K562 (cell line): ENCODE data around the gene HK1. TPM values are rescaled to one million over a fixed set of nuclear protein-coding genes. Genes with fewer than 3 reads are reported as not detected.

Experiments used
- ATAC-seq: fragments of 200-7000 bp; cut with Tn5 transposase; 3 replicates; pipeline ENCODE4 v1.9.1; 2020; ENCODE audit warnings: moderate library complexity
- BruUV-seq: library from RNA; stranded (reverse); fragments of 400-500 nt; replicated peaks from 2 replicates; lab custom pipeline; 2021; lab: Mats Ljungman, UMichigan
- CTCF ChIA-PET: fragments of 300-600 bp; formaldehyde crosslinking; extraction: SDS; loops from one replicate; lab custom pipeline; 2021; ENCODE audit warnings: low intra/inter-chr PET ratio; lab: Yijun Ruan, JAX
- POLR2A ChIA-PET: fragments of 300-600, 350-650 bp; sonication (Branson Sonifier 250); formaldehyde crosslinking; extraction: SDS; loops from one replicate; lab custom pipeline; 2021; ENCODE audit warnings: antibody characterized with exemption, inconsistent platforms; lab: Yijun Ruan, JAX
- DNase-seq, 4 experiments: peaks; one replicate each; pipeline versions ENCODE4 v3.0.0 to v3.0.0-alpha.2; 2011 to 2018; ENCODE audit warnings: low spot score in 3 of 4, mixed read lengths in 3 of 4; ENCODE audit errors: extremely low read depth in 1 of 4
- FAIRE-seq: peaks from 2 replicates; lab custom pipeline; 2011; peaks lifted over from hg19 to GRCh38; lab: Jason Lieb, UNC
- H2AFZ ChIP-seq: 2 replicates; pipeline ENCODE4 v1.6.0; 2011; ENCODE audit warnings: low read depth, low read length, control low read depth, inconsistent platforms
- H3K27ac ChIP-seq: fragments of 200-600 bp; 3 replicates; pipeline ENCODE4 v1.8.0; 2011; ENCODE audit warnings: low read depth, mild to moderate bottlenecking, control low read depth, inconsistent platforms, low read length, moderate library complexity, mixed read lengths; ENCODE audit errors: extremely low read depth
- H3K27me3 ChIP-seq, 2 experiments: fragments of 300-600 bp in 1 of 2; 2 replicates in 1 of 2; 3 replicates in 1 of 2; pipeline versions ENCODE4 v1.6.0 to v1.8.0; 2011; ENCODE audit warnings: inconsistent platforms in 2 of 2, low read length in 2 of 2, mild to moderate bottlenecking in 1 of 2, mixed read lengths in 1 of 2, moderate library complexity in 1 of 2; ENCODE audit not compliant: control insufficient read depth in 2 of 2, insufficient read depth in 2 of 2
- H3K36me3 ChIP-seq: fragments of 300-600 bp; 3 replicates; pipeline ENCODE4 v1.8.0; 2011; ENCODE audit warnings: mild to moderate bottlenecking, low read length, inconsistent platforms; ENCODE audit not compliant: control insufficient read depth, insufficient read depth
- H3K4me1 ChIP-seq, 2 experiments: fragments of 200-600 bp in 1 of 2; replicated peaks in 1 of 2; 2 replicates in 1 of 2; 3 replicates in 1 of 2; pipeline versions ENCODE4 v1.5.1 to v1.8.0; 2011; ENCODE audit warnings: inconsistent platforms in 2 of 2, low read length in 2 of 2, mild to moderate bottlenecking in 1 of 2, mixed read lengths in 1 of 2, moderate library complexity in 1 of 2; ENCODE audit not compliant: control insufficient read depth in 2 of 2, insufficient read depth in 2 of 2
- H3K4me2 ChIP-seq: 2 replicates; pipeline ENCODE4 v1.6.1; 2011; ENCODE audit warnings: low read length, control low read depth, inconsistent platforms, mixed read lengths; ENCODE audit not compliant: insufficient read depth
- H3K4me3 ChIP-seq: fragments of 200-600 bp; sonication (generic), shearing (Covaris generic); 2 replicates; pipeline ENCODE4 v1.5.1; 2016; ENCODE audit warnings: control low read depth, inconsistent platforms
- H3K79me2 ChIP-seq: fragments of 200-600 bp; 3 replicates; pipeline ENCODE4 v1.8.0; 2011; ENCODE audit warnings: low read length, inconsistent platforms; ENCODE audit not compliant: control insufficient read depth, insufficient read depth
- H3K9ac ChIP-seq, 2 experiments: 2 replicates each; pipeline versions ENCODE4 v1.6.0 to v1.6.1; 2011; ENCODE audit warnings: low read depth in 2 of 2, low read length in 2 of 2, control low read depth in 1 of 2, inconsistent platforms in 1 of 2, mild to moderate bottlenecking in 1 of 2, mixed read lengths in 1 of 2; ENCODE audit not compliant: insufficient read depth in 1 of 2
- H3K9me1 ChIP-seq: one replicate; pipeline ENCODE4 v1.6.0; 2011; ENCODE audit warnings: inconsistent platforms, mild to moderate bottlenecking, low read length, moderate library complexity; ENCODE audit not compliant: control insufficient read depth, insufficient read depth
- H3K9me3 ChIP-seq: replicated peaks from 2 replicates; pipeline ENCODE4 v1.5.1; 2011; ENCODE audit warnings: low read depth, low read length, inconsistent platforms; ENCODE audit not compliant: control insufficient read depth, insufficient read depth
- H4K20me1 ChIP-seq: replicated peaks from 2 replicates; pipeline ENCODE4 v1.6.1; 2011; ENCODE audit warnings: low read length, inconsistent platforms, mixed read lengths; ENCODE audit not compliant: control insufficient read depth, insufficient read depth
- CXXC5 ChIP-seq: fragments of 250-450 bp; sonication (Bioruptor Pico); IDR thresholded peaks from 2 replicates; pipeline ENCODE4 v1.8.0; 2022; ENCODE audit warnings: inconsistent platforms, mild to moderate bottlenecking, moderate library complexity
- SFPQ ChIP-seq: fragments of 200-400 bp; formaldehyde crosslinking; IDR thresholded peaks from 2 replicates; pipeline ENCODE4 v1.6.1; 2017; ENCODE audit warnings: mild to moderate bottlenecking, low read depth, low read length, moderate library complexity
- SP2 ChIP-seq: IDR thresholded peaks from 2 replicates; pipeline ENCODE4 v1.6.1; 2011; ENCODE audit warnings: mild to moderate bottlenecking, low read depth, low read length, moderate library complexity; ENCODE audit not compliant: poor library complexity, severe bottlenecking; ENCODE audit errors: extremely low read depth
- WGBS: fragments of 100-300 bp; shearing (Covaris generic); methylation state at CpG from one replicate; pipeline ENCODE4 v1.1.6; 2016; ENCODE audit warnings: low coverage, mixed read lengths; ENCODE audit not compliant: insufficient coverage; ENCODE audit errors: missing lambda C conversion rate; 5-methylcytosine and 5-hydroxymethylcytosine counted together
- in situ Hi-C: fragments of 300-500 bp; cut with MboI; formaldehyde crosslinking; loops from 4 replicates; pipeline ENCODE4 v1.15.0; 2018; ENCODE audit warnings: inconsistent platforms, mixed read lengths
- intact Hi-C: fragments of 100-400 bp; cut with micrococcal nuclease; formaldehyde crosslinking; loops from 2 replicates; pipeline ENCODE4 v1.14.2; 2022
- polyA plus RNA-seq, 8 experiments: library from polyadenylated mRNA; depleted of rRNA in 4 of 8; stranded (reverse) in 5 of 8; unstranded in 3 of 8; fragments of >200 nt; fragmentation: Nextera tagmentation in 2 of 8; fragmentation: Illumina TruSeq in 1 of 8; extraction: Ambion mirVana in 2 of 8; extraction: Trizol in 1 of 8; gene quantifications; 2 replicates each; pipeline versions ENCODE4 v1.2.1 to v1.2.3, GENCODE V29; 2011 to 2014; ENCODE audit warnings: inconsistent platforms in 1 of 8, missing spikeins in 1 of 8
- total RNA-seq, 7 experiments: library from RNA; depleted of rRNA in 6 of 7; stranded (reverse); fragments of >200 nt in 6 of 7; fragmentation: Illumina TruSeq in 2 of 7; extraction: Trizol in 2 of 7; gene quantifications; 2 replicates each; pipeline versions ENCODE4 v1.2.1 to v1.2.3, GENCODE V29; 2011 to 2021; ENCODE audit warnings: low replicate concordance in 1 of 7
- TF ChIP-seq, protein P1 (sequence below), 2 experiments: fragments of 450-650 bp; formaldehyde crosslinking in 1 of 2; IDR thresholded peaks; 2 replicates each; pipeline versions ENCODE4 v1.4.0 to v1.6.1; 2014 to 2020; ENCODE audit warnings: mild to moderate bottlenecking in 2 of 2, borderline replicate concordance in 1 of 2, low read depth in 1 of 2

The HK1 gene
- total and polyA plus RNA-seq, 9 of the 15 experiments (the other 6 are each of a cell fraction or from before 2014, with no cell fraction given): 29.2 to 444 (median 193) TPM

DNA sequence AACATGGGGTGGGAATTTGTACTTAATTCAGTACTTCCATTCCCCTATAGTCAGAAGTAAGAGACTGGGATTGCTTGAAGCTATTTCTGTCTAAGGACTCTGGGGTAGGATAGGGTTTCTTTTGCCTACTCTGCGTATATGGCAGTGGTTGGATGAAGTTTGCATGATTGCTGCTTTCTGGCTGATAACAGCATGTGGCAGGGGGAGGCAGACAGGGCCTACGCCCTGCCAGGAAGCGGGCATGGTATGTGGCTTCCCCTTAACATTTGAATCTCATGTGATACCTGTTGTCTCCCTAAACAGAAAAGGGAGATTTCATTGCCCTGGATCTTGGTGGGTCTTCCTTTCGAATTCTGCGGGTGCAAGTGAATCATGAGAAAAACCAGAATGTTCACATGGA, 81.3 kb downstream of the HK1 start (continued):
- no peak for TF ChIP-seq SFPQ
- TF ChIP-seq, all 486 proteins: peak for 0

GRCh38 chr10:69360485-69361302, 82.4 kb downstream of the HK1 start:
- Histone ChIP-seq H3K79me2 (peaks cover 78% of the 10 kb centered on the region), H3K4me1 (peaks cover 0 to 4% of the 10 kb centered on the region in 2 experiments; a peak in 2 of 5 replicates), H3K27ac (no peak overlapping the region), H3K4me3 (no peak overlapping the region), H3K27me3 (no peaks in the 10 kb centered on the region), H3K4me2 (no peak overlapping the region), H2AFZ (no peak overlapping the region)
- FAIRE-seq (no peak), ATAC-seq (peak; percentile 25; the same call in 2 of the 3 replicates), DNase-seq (no peak)
- intact Hi-C loops (no loop called here), in situ Hi-C loops (no loop called here)
- BruUV-seq: no TSS peak
- 82% methylated on average over 8 of the region's 8 CpGs for WGBS
- POLR2A ChIA-PET: interaction anchor here (1.1 to 1.2 kb wide), 2 partner anchors 25 to 46 kb away, joined by 3 to 4 read pairs; no protein-coding TSS in a partner anchor
- TF ChIP-seq SP2 (no peak), CXXC5 (CRISPR knock-in tag) (no peak)
- TF ChIP-seq, protein P1, sequence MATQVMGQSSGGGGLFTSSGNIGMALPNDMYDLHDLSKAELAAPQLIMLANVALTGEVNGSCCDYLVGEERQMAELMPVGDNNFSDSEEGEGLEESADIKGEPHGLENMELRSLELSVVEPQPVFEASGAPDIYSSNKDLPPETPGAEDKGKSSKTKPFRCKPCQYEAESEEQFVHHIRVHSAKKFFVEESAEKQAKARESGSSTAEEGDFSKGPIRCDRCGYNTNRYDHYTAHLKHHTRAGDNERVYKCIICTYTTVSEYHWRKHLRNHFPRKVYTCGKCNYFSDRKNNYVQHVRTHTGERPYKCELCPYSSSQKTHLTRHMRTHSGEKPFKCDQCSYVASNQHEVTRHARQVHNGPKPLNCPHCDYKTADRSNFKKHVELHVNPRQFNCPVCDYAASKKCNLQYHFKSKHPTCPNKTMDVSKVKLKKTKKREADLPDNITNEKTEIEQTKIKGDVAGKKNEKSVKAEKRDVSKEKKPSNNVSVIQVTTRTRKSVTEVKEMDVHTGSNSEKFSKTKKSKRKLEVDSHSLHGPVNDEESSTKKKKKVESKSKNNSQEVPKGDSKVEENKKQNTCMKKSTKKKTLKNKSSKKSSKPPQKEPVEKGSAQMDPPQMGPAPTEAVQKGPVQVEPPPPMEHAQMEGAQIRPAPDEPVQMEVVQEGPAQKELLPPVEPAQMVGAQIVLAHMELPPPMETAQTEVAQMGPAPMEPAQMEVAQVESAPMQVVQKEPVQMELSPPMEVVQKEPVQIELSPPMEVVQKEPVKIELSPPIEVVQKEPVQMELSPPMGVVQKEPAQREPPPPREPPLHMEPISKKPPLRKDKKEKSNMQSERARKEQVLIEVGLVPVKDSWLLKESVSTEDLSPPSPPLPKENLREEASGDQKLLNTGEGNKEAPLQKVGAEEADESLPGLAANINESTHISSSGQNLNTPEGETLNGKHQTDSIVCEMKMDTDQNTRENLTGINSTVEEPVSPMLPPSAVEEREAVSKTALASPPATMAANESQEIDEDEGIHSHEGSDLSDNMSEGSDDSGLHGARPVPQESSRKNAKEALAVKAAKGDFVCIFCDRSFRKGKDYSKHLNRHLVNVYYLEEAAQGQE (IDR thresholded peaks at IDR 0.05; ENCODE audit: borderline replicate concordance): peak; percentile 57
- TF ChIP-seq, protein P1 (CRISPR knock-in tag; IDR thresholded peaks at IDR 0.05; ENCODE audit: low read depth): no peak
- TF ChIP-seq, all 486 proteins: peak for 1
- CTCF ChIA-PET: no interaction called here
- H3K9me3 ChIP-seq: no peaks in the 10 kb centered on the region
- no peaks in the 10 kb centered on the region for H3K9me1 ChIP-seq
- peak overlapping the region in 1 of 2 experiments; percentile 43; a peak in 1 of 4 replicates for H3K9ac ChIP-seq
- peaks cover 9% of the 10 kb centered on the region; the same call in 1 of the 2 replicates for H4K20me1 ChIP-seq
- peaks cover 96% of the 10 kb centered on the region for H3K36me3 ChIP-seq
